DMS79 treated with DMSO at 0.1 percent for 48 hours (cell line): ENCODE results near the gene KIF21A.
"Not testable (repeated sequence)": the region's sequence is repeated elsewhere in the genome, so short reads cannot be mapped to it uniquely, and the experiment has no call there.

Experiments used
- DNase-seq: peaks from one replicate; lab custom pipeline; 2025; lab: John Stamatoyannopoulos, UW

KIF21A gene, protein sequence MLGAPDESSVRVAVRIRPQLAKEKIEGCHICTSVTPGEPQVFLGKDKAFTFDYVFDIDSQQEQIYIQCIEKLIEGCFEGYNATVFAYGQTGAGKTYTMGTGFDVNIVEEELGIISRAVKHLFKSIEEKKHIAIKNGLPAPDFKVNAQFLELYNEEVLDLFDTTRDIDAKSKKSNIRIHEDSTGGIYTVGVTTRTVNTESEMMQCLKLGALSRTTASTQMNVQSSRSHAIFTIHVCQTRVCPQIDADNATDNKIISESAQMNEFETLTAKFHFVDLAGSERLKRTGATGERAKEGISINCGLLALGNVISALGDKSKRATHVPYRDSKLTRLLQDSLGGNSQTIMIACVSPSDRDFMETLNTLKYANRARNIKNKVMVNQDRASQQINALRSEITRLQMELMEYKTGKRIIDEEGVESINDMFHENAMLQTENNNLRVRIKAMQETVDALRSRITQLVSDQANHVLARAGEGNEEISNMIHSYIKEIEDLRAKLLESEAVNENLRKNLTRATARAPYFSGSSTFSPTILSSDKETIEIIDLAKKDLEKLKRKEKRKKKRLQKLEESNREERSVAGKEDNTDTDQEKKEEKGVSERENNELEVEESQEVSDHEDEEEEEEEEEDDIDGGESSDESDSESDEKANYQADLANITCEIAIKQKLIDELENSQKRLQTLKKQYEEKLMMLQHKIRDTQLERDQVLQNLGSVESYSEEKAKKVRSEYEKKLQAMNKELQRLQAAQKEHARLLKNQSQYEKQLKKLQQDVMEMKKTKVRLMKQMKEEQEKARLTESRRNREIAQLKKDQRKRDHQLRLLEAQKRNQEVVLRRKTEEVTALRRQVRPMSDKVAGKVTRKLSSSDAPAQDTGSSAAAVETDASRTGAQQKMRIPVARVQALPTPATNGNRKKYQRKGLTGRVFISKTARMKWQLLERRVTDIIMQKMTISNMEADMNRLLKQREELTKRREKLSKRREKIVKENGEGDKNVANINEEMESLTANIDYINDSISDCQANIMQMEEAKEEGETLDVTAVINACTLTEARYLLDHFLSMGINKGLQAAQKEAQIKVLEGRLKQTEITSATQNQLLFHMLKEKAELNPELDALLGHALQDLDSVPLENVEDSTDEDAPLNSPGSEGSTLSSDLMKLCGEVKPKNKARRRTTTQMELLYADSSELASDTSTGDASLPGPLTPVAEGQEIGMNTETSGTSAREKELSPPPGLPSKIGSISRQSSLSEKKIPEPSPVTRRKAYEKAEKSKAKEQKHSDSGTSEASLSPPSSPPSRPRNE (N-terminal part only)

DNA sequence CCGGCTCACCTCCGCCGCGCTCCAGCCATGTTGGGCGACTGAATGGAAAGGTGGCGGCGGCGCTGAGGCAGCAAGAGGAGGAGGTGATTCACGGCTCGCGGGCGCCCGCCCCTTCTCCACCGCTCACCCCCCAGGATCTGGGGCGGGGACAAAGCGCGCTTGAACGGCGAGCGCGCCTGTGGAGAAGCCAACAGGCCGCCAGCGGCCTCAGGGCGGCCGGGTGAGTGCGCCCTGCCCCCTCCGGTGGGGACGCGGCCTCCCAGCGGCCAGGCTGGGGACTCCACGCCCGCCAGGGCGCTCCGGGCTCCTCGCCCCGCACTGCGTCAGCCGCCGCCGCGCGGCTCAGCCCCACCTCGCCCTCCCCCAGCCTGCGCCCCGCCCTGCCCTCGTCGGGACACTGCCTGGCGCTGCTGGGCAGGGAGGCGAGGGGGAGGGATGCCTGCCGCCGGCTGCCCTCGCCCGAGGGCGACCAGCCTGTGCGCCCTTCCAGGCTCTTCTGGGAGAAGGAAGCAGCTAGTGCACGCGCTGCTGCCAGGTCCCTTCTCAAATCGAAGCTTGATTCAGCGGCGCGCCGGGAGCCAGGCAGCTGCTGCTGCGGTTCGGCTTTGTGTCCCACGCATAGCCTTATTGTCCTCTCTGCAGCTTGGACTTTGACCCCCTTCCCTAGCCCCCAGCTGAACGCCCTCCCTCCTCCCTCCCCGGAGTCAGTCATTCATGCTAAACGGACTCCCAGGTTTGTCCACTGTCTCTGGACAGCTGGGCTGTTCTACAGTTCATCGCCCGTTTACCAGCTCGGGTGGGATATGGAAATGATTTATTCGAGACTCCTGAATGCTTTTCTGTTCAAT is at the start of gene KIF21A:
Gene KIF21A (minus strand): TSS at position 40 of the 848 bp plus-strand sequence. CDS start 150 bp downstream, outside the sequence.
- DNase-seq = peak; percentile 69

DNA sequence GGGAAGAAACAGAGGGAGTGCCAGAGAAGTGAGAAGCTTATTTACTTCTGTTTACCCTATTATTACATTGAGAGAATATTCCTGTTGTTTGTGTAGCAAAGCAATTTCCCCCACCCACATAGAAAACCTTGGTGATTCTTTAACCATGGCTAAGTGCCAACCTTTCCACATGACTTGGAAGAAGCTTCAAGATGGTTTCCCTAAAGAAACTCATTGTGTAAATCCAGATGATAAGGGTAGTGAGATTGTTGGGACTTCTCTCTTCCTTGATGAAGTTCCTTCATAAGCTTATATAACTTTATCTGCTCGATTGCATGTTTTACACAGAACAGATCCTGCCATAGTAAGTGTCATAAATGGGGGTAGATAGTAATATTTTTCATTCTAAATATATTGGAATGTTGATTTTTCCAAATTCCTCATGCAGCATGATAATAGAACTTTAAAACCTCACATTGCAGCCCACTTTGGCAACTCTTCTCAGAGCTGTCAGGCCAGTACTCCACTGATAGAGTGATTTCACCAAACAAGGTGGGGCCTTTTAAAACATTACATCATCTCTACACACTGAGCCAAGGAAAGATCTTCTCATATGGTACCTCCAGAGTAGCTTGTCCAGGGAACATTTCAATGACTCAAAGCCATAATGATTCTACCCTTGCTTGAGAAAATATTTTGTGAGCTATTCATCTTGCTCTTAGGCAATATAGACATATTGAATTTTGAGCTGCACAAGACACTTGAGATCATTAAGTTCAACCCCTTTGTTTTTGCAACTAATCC is 47.8 kb upstream of the KIF21A start:
- DNase-seq = no peak

DNA sequence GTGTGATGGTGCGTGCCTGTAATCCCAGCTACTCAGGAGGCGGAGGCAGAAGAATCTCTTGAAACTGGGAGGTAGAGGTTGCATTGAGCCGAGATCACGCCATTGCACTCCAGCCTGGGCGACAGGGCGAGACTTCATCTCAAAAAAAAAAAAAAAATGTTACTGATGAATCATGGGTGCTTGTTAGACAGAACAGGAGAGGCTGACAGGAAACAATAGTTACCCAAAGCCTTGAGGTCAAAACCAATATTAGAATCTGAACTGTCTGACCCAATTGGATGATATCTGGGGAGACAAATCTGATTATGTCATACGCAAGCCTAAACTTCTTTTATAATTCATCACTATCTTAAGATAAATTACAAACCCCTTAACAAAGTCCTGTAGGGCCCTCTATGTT is 40.7 kb upstream of the KIF21A start:
- no peak for DNase-seq

DNA sequence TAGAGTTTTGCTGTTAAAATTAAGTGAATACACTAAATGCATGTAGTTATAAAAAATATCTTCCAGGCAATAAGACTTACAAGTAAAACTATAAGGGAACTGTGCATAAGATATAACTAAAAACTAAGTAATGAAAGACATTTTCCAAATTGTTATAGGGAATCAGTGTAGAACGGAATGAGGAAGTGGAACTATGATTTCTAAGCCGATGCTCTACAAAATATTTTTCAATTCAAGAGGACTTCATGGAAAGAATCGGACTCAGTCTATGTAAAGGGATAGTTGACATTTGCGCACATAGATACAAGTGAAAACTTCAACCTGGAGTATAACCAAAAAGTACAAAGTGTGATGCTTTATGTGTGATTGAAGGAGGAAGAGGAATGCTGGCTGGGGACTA is 40.1 kb upstream of the KIF21A start:
- DNase-seq = no peak

DNA sequence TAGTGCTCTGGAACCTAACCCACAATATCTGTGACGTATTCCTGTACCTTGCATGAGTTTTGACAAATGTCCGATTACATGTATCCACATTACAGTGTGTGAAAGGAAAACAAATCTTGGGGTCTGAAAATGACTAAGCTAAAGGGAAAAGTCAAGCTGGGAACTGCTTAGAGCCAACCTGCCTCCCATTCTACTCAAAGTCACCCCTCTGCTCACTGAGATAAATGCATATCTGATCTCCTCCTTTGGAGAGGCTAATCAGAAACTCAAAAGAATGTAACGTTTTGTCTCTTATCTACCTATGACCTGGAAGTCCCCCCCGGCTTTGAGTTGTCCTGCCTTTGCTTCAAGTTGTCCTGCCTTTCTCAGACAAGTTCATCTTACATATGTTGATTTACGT is 34.0 kb upstream of the KIF21A start:
- no peak for DNase-seq

DNA sequence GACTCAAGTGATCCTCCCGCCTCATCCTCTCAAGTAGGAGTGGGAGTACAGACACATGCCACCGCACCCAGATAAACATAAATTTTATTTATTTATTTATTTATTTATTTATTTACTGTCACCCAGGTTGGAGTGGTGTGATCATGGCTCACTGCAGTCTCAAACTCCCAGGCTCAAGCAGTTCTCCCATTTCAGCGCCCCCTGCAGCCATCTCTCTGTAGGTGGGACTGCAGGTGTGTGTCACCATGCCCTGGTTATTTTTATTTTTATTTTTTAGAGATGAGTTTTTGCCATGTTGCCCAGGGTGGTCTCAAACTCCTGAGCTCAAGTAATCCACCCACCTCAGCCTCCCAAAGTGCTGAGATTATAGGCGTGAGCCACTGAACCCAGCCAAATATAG is 33.2 kb upstream of the KIF21A start:
- no peak for DNase-seq

DNA sequence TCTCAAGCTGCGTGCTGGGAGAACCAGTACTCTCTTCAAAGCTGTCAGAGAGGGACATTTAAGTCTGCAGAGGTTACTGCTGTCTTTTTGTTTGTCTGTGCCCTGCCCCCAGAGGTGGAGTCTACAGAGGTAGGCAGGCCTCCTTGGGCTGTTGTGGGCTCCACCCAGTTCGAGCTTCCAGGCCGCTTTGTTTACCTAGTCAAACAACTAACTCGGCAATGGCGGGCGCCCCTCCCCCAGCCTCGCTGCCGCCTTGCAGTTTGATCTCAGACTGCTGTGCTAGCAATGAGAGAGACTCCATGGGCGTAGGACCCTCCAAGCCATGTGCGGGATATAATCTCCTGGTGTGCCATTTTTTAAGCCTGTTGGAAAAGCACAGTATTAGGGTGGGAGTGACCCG is 32.2 kb upstream of the KIF21A start:
- DNase-seq = not testable (repeated sequence)

DNA sequence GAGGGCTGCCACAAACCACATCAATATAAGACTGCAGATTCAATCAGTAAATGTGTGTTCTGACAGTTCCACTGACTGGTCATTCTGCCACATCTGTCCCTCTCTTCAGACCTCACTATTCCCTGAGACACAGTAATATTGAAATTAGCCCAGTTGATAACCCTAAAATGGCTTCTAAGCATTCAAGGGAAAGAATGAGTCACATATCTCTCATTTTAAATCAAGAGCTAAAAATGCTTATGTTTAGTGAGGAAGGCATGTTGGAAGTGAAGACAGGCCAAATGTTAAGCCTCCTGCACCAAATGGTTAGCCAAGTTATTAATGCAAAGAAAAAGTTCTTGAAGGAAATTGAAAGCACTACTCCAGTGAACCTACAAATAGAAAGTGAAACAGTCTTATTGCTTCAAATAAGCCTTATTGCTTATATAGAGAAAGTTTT is 24.5 kb upstream of the KIF21A start:
- no peak for DNase-seq

DNA sequence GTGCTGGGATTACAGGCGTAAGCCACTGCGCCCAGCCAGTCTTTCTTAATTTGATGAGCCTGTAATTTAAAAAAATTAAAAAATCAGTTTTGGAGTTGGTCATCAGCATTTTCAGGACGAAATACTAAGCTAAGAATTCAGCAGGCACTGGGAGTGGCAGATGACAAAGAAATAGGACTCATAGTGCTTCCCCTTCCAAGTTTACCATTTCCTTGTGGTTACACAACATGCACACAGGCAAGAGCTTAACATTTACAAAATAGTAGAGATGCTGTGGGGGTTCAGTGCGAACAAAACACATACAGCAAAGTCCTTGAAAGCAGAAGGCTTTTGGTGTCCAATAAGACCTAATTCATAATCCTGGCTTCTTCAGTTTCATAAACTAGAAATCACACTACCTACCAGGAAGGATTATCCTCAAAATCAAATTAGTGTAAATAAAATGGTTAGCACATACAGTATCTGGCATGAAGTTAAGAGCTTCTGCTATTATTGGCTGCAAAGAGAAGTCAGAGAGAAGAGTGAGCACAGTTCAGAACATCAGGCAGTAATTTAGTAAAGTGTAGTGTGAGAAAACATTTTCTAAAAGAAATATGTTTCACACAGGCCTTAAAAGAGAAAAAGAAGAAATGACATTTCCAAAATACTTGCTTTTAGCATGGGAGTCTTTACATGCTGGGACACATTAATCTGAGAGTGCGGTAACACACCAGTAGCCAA is 22.2 kb upstream of the KIF21A start:
- DNase-seq = no peak

DNA sequence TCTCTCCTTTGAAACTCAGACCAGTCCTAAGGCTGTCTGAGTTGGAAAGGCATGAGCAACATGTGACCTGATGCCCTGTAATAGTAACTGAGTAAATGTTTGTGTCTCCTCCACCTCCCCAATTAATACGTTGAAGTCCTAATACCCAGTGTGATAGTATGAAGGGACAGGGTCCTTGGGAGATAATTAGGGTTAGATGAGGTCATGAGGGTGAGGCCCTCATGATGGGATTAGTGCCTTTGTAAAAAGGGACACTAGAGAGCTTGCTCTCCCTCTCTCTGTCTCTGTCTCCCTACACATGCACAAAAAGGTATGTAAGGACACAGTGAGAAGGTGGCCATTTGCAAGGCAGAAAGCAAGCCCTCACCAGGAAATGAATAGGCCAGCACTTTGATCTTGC is 18.1 kb upstream of the KIF21A start:
- no peak for DNase-seq

DNA sequence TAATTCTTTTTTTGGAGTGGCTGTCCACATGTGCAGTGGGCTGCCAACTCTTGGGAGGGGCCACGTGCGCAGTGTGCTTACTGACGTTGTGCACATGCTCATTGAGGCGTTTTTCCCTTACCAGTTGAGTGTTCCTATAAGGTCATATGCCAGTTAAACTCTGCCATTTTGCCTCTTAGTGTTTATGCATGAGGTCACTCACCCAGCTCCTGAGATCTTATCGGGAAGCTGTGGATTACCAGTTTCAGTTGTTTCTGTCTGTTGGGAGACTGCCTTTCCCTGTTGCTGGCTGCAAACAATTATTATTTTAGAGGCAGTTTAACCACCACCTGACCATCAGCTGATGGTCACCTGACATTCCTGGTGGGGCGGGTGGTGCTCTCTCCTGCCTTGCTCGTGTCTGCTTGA is 16.1 kb upstream of the KIF21A start:
- no peak for DNase-seq

DNA sequence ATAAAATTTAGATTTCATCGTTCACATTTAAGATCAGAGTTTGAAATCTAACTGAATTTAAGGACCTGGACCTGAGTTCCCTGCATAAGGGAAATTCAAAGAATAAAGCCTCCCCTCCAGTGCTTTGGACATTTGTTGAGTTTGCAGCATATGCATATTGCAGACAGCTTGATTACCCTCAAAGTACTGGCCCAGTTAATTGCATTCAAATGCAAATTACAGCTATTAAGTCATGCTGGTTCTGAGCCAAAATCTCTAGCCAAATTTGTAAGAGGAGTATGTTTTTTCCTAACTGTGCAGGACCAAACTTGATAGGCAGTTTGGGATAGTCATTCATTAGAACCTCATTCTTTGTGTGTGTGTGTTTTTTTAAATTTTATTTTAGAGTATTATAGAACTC is 9.1 kb upstream of the KIF21A start:
- no peak for DNase-seq

DNA sequence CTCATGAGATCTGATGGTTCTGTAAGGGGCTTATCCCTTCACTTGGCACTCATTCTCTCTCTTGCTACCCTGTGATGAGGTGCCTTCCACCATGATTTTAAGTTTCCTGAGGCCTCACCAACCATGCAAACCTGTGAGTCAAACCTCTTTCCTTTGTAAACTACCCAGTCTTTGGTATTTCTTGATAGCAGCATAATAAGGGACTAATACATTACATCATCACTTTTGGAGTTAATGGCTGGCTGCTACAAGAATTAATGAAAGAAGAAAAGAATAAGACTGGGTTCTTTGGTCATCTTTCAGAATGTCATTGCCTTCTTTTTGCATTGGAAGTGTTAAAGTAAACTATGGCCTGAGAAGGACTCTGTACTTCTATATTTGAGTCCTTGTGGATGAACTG is 5.1 kb upstream of the KIF21A start:
- no peak for DNase-seq

DNA sequence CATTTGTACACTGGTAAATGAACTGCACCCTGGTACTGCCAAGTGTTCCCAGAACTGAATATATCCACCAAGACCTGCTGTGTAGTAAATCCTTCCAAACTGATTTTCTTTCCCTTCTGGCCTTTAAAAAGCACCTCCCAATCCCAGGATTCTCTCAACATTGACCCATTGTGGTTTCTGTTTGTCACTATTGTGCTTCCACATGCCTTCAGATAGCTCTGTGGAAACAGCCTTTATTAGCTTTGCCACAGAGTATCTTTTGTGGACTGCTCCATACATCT is 949 bp upstream of the KIF21A start:
- no peak for DNase-seq

DNA sequence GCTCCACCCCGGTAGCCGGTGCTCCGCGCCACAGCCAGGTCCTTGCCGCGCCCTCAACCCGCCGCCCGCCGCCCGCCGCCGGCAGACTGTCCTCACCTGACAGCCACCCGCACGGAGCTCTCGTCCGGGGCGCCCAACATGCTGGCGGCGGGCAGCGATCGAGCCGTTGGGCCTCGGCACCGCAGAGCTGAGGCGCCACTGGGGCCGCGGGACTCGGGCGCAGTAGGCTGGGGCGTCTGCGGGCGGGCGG is 164 bp downstream of the KIF21A start:
- peak; percentile 41 for DNase-seq

DNA sequence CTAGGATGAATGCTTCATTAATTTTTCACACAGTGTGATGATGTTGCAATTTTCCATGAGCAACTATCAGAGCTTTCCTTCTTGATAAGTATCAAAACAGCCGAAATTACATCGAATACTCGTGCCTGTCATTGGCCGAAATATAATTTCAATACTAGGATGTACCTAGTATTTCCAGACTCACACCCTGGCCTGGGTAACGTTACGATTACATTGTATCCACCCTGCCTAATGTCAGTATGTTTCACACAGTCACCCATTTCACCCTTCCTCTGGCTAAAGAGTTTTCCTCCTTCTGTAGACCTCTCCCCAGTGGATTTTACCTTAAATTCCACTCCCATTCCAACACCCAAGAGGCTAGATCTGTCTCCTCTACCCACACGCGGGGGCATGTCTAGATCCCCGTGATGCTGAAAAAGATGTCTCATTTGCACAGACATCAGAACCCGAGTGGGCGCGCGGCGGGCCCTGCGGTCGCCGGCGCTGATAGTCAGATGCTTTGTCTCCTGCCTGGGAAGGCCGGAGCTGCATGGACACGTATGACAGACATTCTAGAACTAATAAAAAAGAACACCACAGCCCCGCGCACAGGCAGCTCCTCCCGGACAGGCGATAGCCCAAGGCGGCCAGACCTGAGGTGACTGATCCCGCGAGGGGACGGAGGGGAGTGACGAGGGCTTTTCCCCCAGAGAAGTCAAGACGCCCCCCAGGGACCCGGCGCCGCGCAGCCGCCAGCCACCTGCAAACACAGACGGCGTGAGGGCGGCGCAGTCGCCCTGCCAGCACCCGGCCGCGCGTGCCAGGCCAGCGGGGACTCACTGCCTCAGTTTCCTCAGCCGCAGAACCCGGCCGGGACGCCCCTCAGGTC is 723 bp downstream of the KIF21A start:
- DNase-seq = peak; percentile 60

DNA sequence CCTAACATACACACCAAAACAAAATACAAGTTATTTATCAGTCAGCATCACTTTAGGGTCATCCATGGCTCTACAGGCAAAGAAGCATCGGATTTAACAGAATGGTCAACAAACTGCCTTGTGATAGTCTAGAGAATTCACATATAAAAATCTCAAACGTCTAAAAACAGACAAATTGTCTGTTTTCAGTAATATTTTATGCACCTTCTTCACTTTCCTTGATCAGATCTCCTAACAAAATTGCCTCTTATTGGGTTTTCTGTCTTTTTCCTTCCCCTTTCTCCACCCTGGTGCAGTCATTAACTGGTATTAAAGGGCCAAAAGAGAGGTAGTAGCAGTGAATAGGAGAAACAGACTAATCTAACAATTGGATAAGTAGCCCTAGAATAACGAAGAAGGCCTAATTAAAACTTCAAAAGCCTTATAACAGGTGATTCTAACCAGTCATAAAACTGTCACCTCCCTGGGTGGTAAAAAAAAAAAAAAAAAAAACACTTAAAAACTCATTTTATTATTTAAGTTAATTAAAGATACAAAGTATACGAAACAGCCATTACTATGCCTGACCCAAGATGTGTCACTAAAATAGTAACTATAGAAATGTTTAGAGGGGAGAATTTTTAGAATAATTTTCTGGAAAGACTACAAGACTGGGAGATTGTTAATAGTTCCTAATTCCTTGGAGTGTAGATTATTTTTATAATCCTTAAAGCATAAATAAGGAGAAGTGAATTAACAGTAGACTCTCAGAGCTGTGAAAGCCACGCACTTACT is 1.5 kb downstream of the KIF21A start:
- DNase-seq = no peak

DNA sequence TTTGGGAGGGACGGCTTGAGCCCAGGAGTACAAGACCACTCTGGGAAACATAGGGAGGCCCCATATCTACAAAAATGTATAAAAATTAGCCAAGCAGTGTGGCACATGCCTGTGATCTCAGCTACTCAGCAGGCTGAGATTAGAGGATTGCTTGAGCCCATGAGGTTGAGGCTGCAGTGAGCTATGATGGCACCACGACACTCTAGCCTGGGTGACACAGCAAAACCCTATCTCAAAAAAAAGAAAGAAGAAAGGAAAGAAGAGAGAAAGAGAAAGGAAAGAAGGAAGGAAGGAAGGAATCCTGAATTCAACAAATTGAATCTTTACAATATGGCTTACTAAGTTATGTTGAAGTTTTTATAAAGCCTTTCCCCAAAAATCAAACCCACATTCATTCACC is 2.1 kb downstream of the KIF21A start:
- no peak for DNase-seq

DNA sequence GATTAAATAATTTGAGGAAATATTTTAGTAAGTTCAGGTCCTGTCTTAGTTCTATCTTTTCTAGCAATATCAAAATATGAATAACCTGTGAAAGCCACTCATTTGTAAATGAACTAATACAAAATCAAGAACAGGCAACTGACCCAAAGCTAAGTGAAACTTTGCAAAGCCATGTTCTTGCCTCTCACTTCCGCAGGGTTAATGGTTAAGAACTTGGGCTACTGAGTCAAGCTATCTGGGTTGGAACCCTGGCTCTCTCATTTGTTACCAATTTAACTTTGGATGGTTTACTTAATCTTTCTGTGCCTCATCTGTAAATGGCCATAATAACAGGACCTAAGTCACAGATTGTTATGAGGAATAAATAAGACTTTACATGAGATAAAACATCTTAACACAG is 2.8 kb downstream of the KIF21A start:
- no peak for DNase-seq
